SK-N-SH (cell line): ENCODE data around the gene ASMTL. TPM values are rescaled to one million over a fixed set of nuclear protein-coding genes. Genes with fewer than 3 reads are reported as not detected.
A peak's percentile ranks its signal among the peaks of the same experiment; 100 is the strongest.

Experiments
- CTCF ChIA-PET: fragments of 300-600, 350-600 bp; formaldehyde crosslinking; extraction: SDS; loops from one replicate; lab custom pipeline; 2021; lab: Yijun Ruan, JAX
- POLR2A ChIA-PET: fragments of 350-600 bp; sonication (Branson Sonifier 250); formaldehyde crosslinking; extraction: SDS; loops from one replicate; lab custom pipeline; 2020; ENCODE audit warnings: antibody characterized with exemption, inconsistent platforms; lab: Yijun Ruan, JAX
- DNase-seq: peaks from one replicate; pipeline ENCODE4 v3.0.0; 2012
- H2AFZ ChIP-seq: fragments of 200-600 bp; sonication (generic); 2 replicates; pipeline ENCODE4 v1.8.1; 2016; ENCODE audit warnings: antibody characterized with exemption, mild to moderate bottlenecking, low read depth
- H3F3A ChIP-seq: fragments of 200-600 bp; sonication (generic); replicated peaks from 2 replicates; pipeline ENCODE3; 2016; ENCODE audit warnings: antibody characterized with exemption, mild to moderate bottlenecking; ENCODE audit not compliant: insufficient read depth
- H3K27ac ChIP-seq, 2 experiments: fragments of 200-500 bp in 1 of 2; fragments of 200-600 bp in 1 of 2; sonication (Bioruptor generic) in 1 of 2; sonication (generic), shearing (Covaris generic) in 1 of 2; 2 replicates each; pipeline versions ENCODE4 v1.5.1 to v1.6.1; 2014 to 2016; ENCODE audit warnings: low read depth in 2 of 2, inconsistent platforms in 1 of 2, low read length in 1 of 2, mild to moderate bottlenecking in 1 of 2, mixed read lengths in 1 of 2
- H3K27me3 ChIP-seq: fragments of 200-600 bp; sonication (generic), shearing (Covaris generic); 2 replicates; pipeline ENCODE4 v1.6.1; 2016; ENCODE audit warnings: mixed run types; ENCODE audit not compliant: insufficient read depth
- H3K36me3 ChIP-seq, 2 experiments: fragments of 200-500 bp in 1 of 2; fragments of 200-600 bp in 1 of 2; sonication (Bioruptor generic) in 1 of 2; sonication (generic) in 1 of 2; replicated peaks in 1 of 2; 2 replicates each; pipeline versions ENCODE3 to v1.5.1; 2014 to 2016; ENCODE audit warnings: low read length in 1 of 2, mild to moderate bottlenecking in 1 of 2; ENCODE audit not compliant: insufficient read depth in 2 of 2, control insufficient read depth in 1 of 2
- H3K4me1 ChIP-seq, 2 experiments: fragments of 200-500 bp in 1 of 2; fragments of 200-600 bp in 1 of 2; sonication (Bioruptor generic) in 1 of 2; sonication (generic), shearing (Covaris generic) in 1 of 2; 2 replicates each; pipeline versions ENCODE4 v1.5.1 to v1.6.1; 2014 to 2016; ENCODE audit warnings: low read depth in 1 of 2, low read length in 1 of 2, mixed run types in 1 of 2; ENCODE audit not compliant: insufficient read depth in 2 of 2, control insufficient read depth in 1 of 2
- H3K4me2 ChIP-seq: fragments of 200-600 bp; sonication (generic), shearing (Covaris generic); 2 replicates; pipeline ENCODE4 v1.6.1; 2017; ENCODE audit warnings: mixed run types
- H3K4me3 ChIP-seq, 2 experiments: fragments of 200-500 bp in 1 of 2; fragments of 200-600 bp in 1 of 2; sonication (Bioruptor generic) in 1 of 2; sonication (generic), shearing (Covaris generic) in 1 of 2; 2 replicates each; pipeline versions ENCODE4 v1.5.1 to v1.8.1; 2014 to 2016; ENCODE audit warnings: low read depth in 2 of 2, inconsistent platforms in 1 of 2, low read length in 1 of 2, mild to moderate bottlenecking in 1 of 2, mixed read lengths in 1 of 2, moderate library complexity in 1 of 2
- H3K79me2 ChIP-seq: fragments of 200-600 bp; sonication (generic); 2 replicates; pipeline ENCODE4 v1.8.1; 2017; ENCODE audit warnings: mild to moderate bottlenecking; ENCODE audit not compliant: insufficient read depth
- H3K9ac ChIP-seq: fragments of 200-600 bp; sonication (generic); 2 replicates; pipeline ENCODE4 v1.6.1; 2017; ENCODE audit warnings: mixed run types
- H3K9me2 ChIP-seq: fragments of 200-600 bp; sonication (generic); 2 replicates; pipeline ENCODE4 v1.6.1; 2017; ENCODE audit warnings: mixed run types
- H3K9me3 ChIP-seq: fragments of 200-600 bp; sonication (generic); 2 replicates; pipeline ENCODE4 v1.6.1; 2017; ENCODE audit warnings: mixed run types, mild to moderate bottlenecking, moderate library complexity
- H4K20me1 ChIP-seq: fragments of 200-600 bp; sonication (generic); 2 replicates; pipeline ENCODE4 v1.6.1; 2017; ENCODE audit warnings: mild to moderate bottlenecking, mixed run types; ENCODE audit not compliant: insufficient read depth
- ELF1 ChIP-seq: IDR thresholded peaks from 2 replicates; pipeline ENCODE4 v1.4.0; 2012
- EP300 ChIP-seq, 2 experiments: IDR thresholded peaks; 2 replicates each; pipeline versions ENCODE4 v1.4.0 to v1.6.1; 2012; ENCODE audit warnings: borderline replicate concordance in 1 of 2, low read depth in 1 of 2, low read length in 1 of 2
- EZH2phosphoT487 ChIP-seq: fragments of 200-600 bp; sonication (generic); IDR thresholded peaks from 2 replicates; pipeline ENCODE4 v1.6.1; 2017; ENCODE audit warnings: low read depth, mixed run types, mild to moderate bottlenecking, antibody characterized with exemption, moderate library complexity, borderline replicate concordance
- FOXM1 ChIP-seq: IDR thresholded peaks from 2 replicates; pipeline ENCODE4 v1.4.0; 2012; ENCODE audit warnings: low read depth, mild to moderate bottlenecking
- GATA2 ChIP-seq: sonication (generic); formaldehyde crosslinking; IDR thresholded peaks from 2 replicates; pipeline ENCODE4 v1.5.0; 2020; ENCODE audit warnings: mild to moderate bottlenecking, missing genetic modification reagents
- NFIC ChIP-seq: IDR thresholded peaks from 2 replicates; pipeline ENCODE4 v1.4.0; 2012; ENCODE audit warnings: borderline replicate concordance
- NRF1 ChIP-seq: IDR thresholded peaks from 2 replicates; pipeline ENCODE4 v1.6.1; 2012; ENCODE audit warnings: low read depth, mild to moderate bottlenecking, low read length
- RAD21 ChIP-seq: IDR thresholded peaks from 2 replicates; pipeline ENCODE4 v1.6.1; 2012; ENCODE audit warnings: mild to moderate bottlenecking, low read length
- RXRA ChIP-seq: IDR thresholded peaks from 2 replicates; pipeline ENCODE4 v1.4.0; 2012; ENCODE audit warnings: low read depth, mild to moderate bottlenecking, borderline replicate concordance
- SIN3A ChIP-seq: IDR thresholded peaks from 2 replicates; pipeline ENCODE4 v1.6.1; 2012; ENCODE audit warnings: low read depth, mild to moderate bottlenecking, low read length, moderate library complexity, borderline replicate concordance
- SMC3 ChIP-seq: IDR thresholded peaks from 2 replicates; pipeline ENCODE4 v1.6.1; 2012; ENCODE audit warnings: low read depth, low read length, improper control_type of control experiment
- TCF12 ChIP-seq: IDR thresholded peaks from 2 replicates; pipeline ENCODE4 v1.4.0; 2012
- TEAD4 ChIP-seq: IDR thresholded peaks from 2 replicates; pipeline ENCODE4 v1.4.0; 2012; ENCODE audit warnings: mild to moderate bottlenecking, borderline replicate concordance; ENCODE audit not compliant: insufficient read depth
- WGBS: methylation state at CpG from one replicate; pipeline ENCODE4 v1.1.6; 2017; ENCODE audit warnings: low lambda C conversion rate; 5-methylcytosine and 5-hydroxymethylcytosine counted together
- polyA plus RNA-seq, 3 experiments: library from polyadenylated mRNA; depleted of rRNA; stranded (reverse); fragments of >200 nt; gene quantifications; 2 replicates each; pipeline ENCODE4 v1.2.3, GENCODE V29; 2012
- TF ChIP-seq, protein P1 (sequence below): IDR thresholded peaks from 2 replicates; pipeline ENCODE4 v1.4.0; 2012; ENCODE audit warnings: low read depth
- TF ChIP-seq, protein P2 (sequence below): IDR thresholded peaks from 2 replicates; pipeline ENCODE4; 2012
- TF ChIP-seq, protein P3 (sequence below): fragments of 150-350 bp; IDR thresholded peaks from 2 replicates; pipeline ENCODE4 v1.6.1; 2017; ENCODE audit warnings: antibody characterized with exemption, low read length, low read depth, borderline replicate concordance
- TF ChIP-seq, protein P4 (sequence below): IDR thresholded peaks from 2 replicates; pipeline ENCODE4 v1.4.0; 2012; ENCODE audit warnings: low read depth, borderline replicate concordance
- TF ChIP-seq, protein P5 (sequence below): IDR thresholded peaks from 2 replicates; pipeline ENCODE4 v1.6.1; 2012; ENCODE audit warnings: mild to moderate bottlenecking, low read depth, low read length, moderate library complexity

ASMTL gene
- polyA plus RNA-seq, 1 of the 3 experiments (the other 2 are of a cell fraction): 37.7 TPM

DNA sequence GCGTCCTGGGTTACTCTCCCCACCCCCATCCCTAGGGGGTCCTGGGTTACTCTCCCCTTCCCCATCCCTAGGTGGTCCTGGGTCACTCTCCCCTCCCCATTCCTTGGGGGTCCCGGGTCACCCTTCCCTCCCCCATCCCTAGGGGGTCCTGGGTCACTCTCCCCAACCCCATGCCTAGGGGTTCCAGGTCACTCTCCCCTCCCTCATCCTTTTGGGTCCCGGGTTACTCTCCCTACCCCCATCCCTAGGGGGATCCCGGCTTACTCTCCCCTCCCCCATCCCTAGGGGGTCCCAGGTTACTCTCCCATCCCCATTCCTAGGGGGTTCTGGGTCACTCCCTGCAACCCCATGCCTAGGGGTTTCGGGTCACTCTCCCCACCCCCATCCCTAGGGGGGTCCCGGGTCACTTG is 1.5 kb downstream of the ASMTL start:
- H3K4me1 ChIP-seq: peaks cover 0 to 9% of the 10 kb centered on the region in 2 experiments; a peak in 1 of 4 replicates
- 76% methylated on average over 5 of the region's 6 CpGs for WGBS
- TF ChIP-seq, protein P1, sequence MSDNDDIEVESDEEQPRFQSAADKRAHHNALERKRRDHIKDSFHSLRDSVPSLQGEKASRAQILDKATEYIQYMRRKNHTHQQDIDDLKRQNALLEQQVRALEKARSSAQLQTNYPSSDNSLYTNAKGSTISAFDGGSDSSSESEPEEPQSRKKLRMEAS: no peak
- TF ChIP-seq SIN3A (no peak), NFIC (no peak), EZH2phosphoT487 (no peak), FOXM1 (no peak), TCF12 (no peak), RAD21 (no peak), ELF1 (no peak), RXRA (no peak), SMC3 (no peak), NRF1 (no peak), GATA2 (no peak), TEAD4 (no peak), EP300 (IDR thresholded peaks at IDR 0.05; ENCODE audit: borderline replicate concordance in 1 of 2, low read depth in 1 of 2, low read length in 1 of 2) (no peak)
- TF ChIP-seq, protein P2, sequence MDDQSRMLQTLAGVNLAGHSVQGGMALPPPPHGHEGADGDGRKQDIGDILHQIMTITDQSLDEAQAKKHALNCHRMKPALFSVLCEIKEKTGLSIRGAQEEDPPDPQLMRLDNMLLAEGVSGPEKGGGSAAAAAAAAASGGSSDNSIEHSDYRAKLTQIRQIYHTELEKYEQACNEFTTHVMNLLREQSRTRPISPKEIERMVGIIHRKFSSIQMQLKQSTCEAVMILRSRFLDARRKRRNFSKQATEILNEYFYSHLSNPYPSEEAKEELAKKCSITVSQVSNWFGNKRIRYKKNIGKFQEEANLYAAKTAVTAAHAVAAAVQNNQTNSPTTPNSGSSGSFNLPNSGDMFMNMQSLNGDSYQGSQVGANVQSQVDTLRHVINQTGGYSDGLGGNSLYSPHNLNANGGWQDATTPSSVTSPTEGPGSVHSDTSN: no peak
- TF ChIP-seq, protein P3, sequence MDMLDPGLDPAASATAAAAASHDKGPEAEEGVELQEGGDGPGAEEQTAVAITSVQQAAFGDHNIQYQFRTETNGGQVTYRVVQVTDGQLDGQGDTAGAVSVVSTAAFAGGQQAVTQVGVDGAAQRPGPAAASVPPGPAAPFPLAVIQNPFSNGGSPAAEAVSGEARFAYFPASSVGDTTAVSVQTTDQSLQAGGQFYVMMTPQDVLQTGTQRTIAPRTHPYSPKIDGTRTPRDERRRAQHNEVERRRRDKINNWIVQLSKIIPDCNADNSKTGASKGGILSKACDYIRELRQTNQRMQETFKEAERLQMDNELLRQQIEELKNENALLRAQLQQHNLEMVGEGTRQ: no peak
- TF ChIP-seq, protein P4, sequence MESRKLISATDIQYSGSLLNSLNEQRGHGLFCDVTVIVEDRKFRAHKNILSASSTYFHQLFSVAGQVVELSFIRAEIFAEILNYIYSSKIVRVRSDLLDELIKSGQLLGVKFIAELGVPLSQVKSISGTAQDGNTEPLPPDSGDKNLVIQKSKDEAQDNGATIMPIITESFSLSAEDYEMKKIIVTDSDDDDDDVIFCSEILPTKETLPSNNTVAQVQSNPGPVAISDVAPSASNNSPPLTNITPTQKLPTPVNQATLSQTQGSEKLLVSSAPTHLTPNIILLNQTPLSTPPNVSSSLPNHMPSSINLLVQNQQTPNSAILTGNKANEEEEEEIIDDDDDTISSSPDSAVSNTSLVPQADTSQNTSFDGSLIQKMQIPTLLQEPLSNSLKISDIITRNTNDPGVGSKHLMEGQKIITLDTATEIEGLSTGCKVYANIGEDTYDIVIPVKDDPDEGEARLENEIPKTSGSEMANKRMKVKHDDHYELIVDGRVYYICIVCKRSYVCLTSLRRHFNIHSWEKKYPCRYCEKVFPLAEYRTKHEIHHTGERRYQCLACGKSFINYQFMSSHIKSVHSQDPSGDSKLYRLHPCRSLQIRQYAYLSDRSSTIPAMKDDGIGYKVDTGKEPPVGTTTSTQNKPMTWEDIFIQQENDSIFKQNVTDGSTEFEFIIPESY: no peak
- TF ChIP-seq, protein P5, sequence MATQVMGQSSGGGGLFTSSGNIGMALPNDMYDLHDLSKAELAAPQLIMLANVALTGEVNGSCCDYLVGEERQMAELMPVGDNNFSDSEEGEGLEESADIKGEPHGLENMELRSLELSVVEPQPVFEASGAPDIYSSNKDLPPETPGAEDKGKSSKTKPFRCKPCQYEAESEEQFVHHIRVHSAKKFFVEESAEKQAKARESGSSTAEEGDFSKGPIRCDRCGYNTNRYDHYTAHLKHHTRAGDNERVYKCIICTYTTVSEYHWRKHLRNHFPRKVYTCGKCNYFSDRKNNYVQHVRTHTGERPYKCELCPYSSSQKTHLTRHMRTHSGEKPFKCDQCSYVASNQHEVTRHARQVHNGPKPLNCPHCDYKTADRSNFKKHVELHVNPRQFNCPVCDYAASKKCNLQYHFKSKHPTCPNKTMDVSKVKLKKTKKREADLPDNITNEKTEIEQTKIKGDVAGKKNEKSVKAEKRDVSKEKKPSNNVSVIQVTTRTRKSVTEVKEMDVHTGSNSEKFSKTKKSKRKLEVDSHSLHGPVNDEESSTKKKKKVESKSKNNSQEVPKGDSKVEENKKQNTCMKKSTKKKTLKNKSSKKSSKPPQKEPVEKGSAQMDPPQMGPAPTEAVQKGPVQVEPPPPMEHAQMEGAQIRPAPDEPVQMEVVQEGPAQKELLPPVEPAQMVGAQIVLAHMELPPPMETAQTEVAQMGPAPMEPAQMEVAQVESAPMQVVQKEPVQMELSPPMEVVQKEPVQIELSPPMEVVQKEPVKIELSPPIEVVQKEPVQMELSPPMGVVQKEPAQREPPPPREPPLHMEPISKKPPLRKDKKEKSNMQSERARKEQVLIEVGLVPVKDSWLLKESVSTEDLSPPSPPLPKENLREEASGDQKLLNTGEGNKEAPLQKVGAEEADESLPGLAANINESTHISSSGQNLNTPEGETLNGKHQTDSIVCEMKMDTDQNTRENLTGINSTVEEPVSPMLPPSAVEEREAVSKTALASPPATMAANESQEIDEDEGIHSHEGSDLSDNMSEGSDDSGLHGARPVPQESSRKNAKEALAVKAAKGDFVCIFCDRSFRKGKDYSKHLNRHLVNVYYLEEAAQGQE: no peak
- H3K79me2 ChIP-seq: peaks cover 48% of the 10 kb centered on the region
- no peak overlapping the region for H3K27ac ChIP-seq
- ChIA-PET POLR2A (no interaction called here), CTCF (no interaction called here)
- H3K27me3 ChIP-seq: peaks cover 16% of the 10 kb centered on the region; the same call in 1 of the 2 replicates
- H3K9me2 ChIP-seq: no peaks in the 10 kb centered on the region
- H3K4me3 ChIP-seq: peak overlapping the region; percentile 75 to 83; a peak in 3 of 4 replicates
- H2AFZ ChIP-seq: no peak overlapping the region
- no peak for DNase-seq
- 0 out of 2 replicates have a peak, but pooled peaks cover 3% of the 10 kb centered on the region for H4K20me1 ChIP-seq
- H3K36me3 ChIP-seq: peaks cover 0 to 4% of the 10 kb centered on the region in 2 experiments
- H3K9ac ChIP-seq: no peak overlapping the region
- H3K4me2 ChIP-seq: peak overlapping the region; percentile 83
- no peaks in the 10 kb centered on the region for H3K9me3 ChIP-seq
- peaks cover 8% of the 10 kb centered on the region for H3F3A ChIP-seq
